Hepatocyte (in vitro differentiated cells): ENCODE measurements around the gene MAD1L1. TPM values are rescaled to one million over a fixed set of nuclear protein-coding genes. Genes with fewer than 3 reads are reported as not detected.

ENCODE experiments used
- DNase-seq: peaks from one replicate; pipeline ENCODE4 v3.0.0-alpha.2; 2016; ENCODE audit warnings: low spot score
- H2AFZ ChIP-seq: fragments of 200-600 bp; sonication (generic); 2 replicates; pipeline ENCODE4 v1.6.0; 2016; ENCODE audit warnings: antibody characterized with exemption, mild to moderate bottlenecking
- H3K27ac ChIP-seq: fragments of 200-600 bp; sonication (generic); 2 replicates; pipeline ENCODE4 v1.5.1; 2016; ENCODE audit warnings: mild to moderate bottlenecking
- H3K27me3 ChIP-seq: fragments of 200-600 bp; sonication (generic); 2 replicates; pipeline ENCODE4 v1.6.1; 2016
- H3K36me3 ChIP-seq: fragments of 200-600 bp; sonication (generic); replicated peaks from 2 replicates; pipeline ENCODE4 v1.5.1; 2016; ENCODE audit warnings: low read depth; ENCODE audit not compliant: insufficient read depth
- H3K4me1 ChIP-seq: fragments of 200-600 bp; sonication (generic); 2 replicates; pipeline ENCODE4 v1.5.1; 2016; ENCODE audit warnings: mild to moderate bottlenecking, moderate library complexity; ENCODE audit not compliant: insufficient read depth
- H3K4me2 ChIP-seq: fragments of 200-600 bp; sonication (generic); 2 replicates; pipeline ENCODE4 v1.6.0; 2016
- H3K4me3 ChIP-seq: fragments of 200-600 bp; sonication (generic); 2 replicates; pipeline ENCODE4 v1.5.1; 2016; ENCODE audit warnings: mild to moderate bottlenecking
- H3K79me2 ChIP-seq: fragments of 200-600 bp; sonication (generic); 2 replicates; pipeline ENCODE4 v1.6.0; 2017; ENCODE audit warnings: mild to moderate bottlenecking
- H3K9me2 ChIP-seq: fragments of 200-600 bp; sonication (generic); replicated peaks from 2 replicates; pipeline ENCODE4 v1.6.0; 2017; ENCODE audit warnings: mild to moderate bottlenecking; ENCODE audit not compliant: insufficient read depth
- H3K9me3 ChIP-seq: fragments of 200-600 bp; sonication (generic); 2 replicates; pipeline ENCODE4 v1.5.1; 2016; ENCODE audit warnings: low read depth, mild to moderate bottlenecking
- H4K20me1 ChIP-seq: fragments of 200-600 bp; sonication (generic); 2 replicates; pipeline ENCODE4 v1.6.0; 2016; ENCODE audit warnings: mild to moderate bottlenecking; ENCODE audit not compliant: insufficient read depth, poor library complexity, severe bottlenecking
- CTCF ChIP-seq: fragments of 200-600 bp; sonication (generic); IDR thresholded peaks from 2 replicates; pipeline ENCODE4 v1.5.1; 2016; ENCODE audit warnings: antibody characterized with exemption, mild to moderate bottlenecking; ENCODE audit not compliant: poor library complexity
- EZH2 ChIP-seq: fragments of 200-600 bp; sonication (generic); IDR thresholded peaks from 2 replicates; pipeline ENCODE4 v1.6.1; 2016; ENCODE audit warnings: antibody characterized with exemption, mild to moderate bottlenecking, borderline replicate concordance
- EZH2phosphoT487 ChIP-seq: fragments of 200-600 bp; sonication (generic); IDR thresholded peaks from one replicate; pipeline ENCODE4 v1.6.1; 2018; ENCODE audit warnings: antibody characterized with exemption, mild to moderate bottlenecking, low read depth, moderate library complexity; ENCODE audit not compliant: unreplicated experiment, severe bottlenecking
- WGBS: methylation state at CpG from one replicate; pipeline ENCODE4 v1.1.6; 2016; ENCODE audit warnings: low lambda C conversion rate; ENCODE audit errors: missing lambda C conversion rate; 5-methylcytosine and 5-hydroxymethylcytosine counted together
- polyA plus RNA-seq: library from polyadenylated mRNA; unstranded; fragments of >200 nt; fragmentation: Nextera tagmentation; extraction: Ambion mirVana; gene quantifications from 2 replicates; pipeline ENCODE4 v1.2.1, GENCODE V29; 2016
- total RNA-seq: library from RNA; depleted of rRNA; stranded (reverse); fragments of >200 nt; gene quantifications from 2 replicates; pipeline ENCODE4 v1.2.3, GENCODE V29; 2014

MAD1L1 gene
- total and polyA plus RNA-seq, 2 experiments from 2014 or later = 30.7 to 31.0 TPM

GRCh38 chr7:1856888-1857441 is 375.8 kb downstream of the MAD1L1 start:
- no peaks in the 10 kb centered on the region for H3K9me3 ChIP-seq
- no peaks in the 10 kb centered on the region for H3K36me3 ChIP-seq
- H3K9me2 ChIP-seq = no peaks in the 10 kb centered on the region
- no peak overlapping the region for H3K27ac ChIP-seq
- no peaks in the 10 kb centered on the region for H3K27me3 ChIP-seq
- no peak overlapping the region for H3K4me3 ChIP-seq
- WGBS = 89% methylated on average over 24 of the region's 24 CpGs
- H3K79me2 ChIP-seq = no peaks in the 10 kb centered on the region
- H3K4me2 ChIP-seq = no peak overlapping the region
- no peak overlapping the region for H2AFZ ChIP-seq
- no peaks in the 10 kb centered on the region for H3K4me1 ChIP-seq
- TF ChIP-seq EZH2 (no peak), CTCF (no peak), EZH2phosphoT487 (no peak)
- no peaks in the 10 kb centered on the region for H4K20me1 ChIP-seq
- no peak for DNase-seq

- no peaks in the 10 kb centered on the region for H3K4me1 ChIP-seq
- no peak overlapping the region for H3K4me3 ChIP-seq
- no peaks in the 10 kb centered on the region for H4K20me1 ChIP-seq
- no peak overlapping the region for H3K27ac ChIP-seq
- 76% methylated on average over 35 of the region's 45 CpGs for WGBS
- H3K79me2 ChIP-seq = no peaks in the 10 kb centered on the region
- H2AFZ ChIP-seq = no peak overlapping the region
- H3K9me2 ChIP-seq = no peaks in the 10 kb centered on the region
- no peak overlapping the region for H3K4me2 ChIP-seq
- no peaks in the 10 kb centered on the region for H3K27me3 ChIP-seq
- H3K36me3 ChIP-seq = no peaks in the 10 kb centered on the region
- H3K9me3 ChIP-seq = no peaks in the 10 kb centered on the region
- no peak for DNase-seq
- TF ChIP-seq CTCF = no peak
- no peak for TF ChIP-seq EZH2
Observed at GRCh38 chr7:1856161-1856887, 376.4 kb downstream of the MAD1L1 start.

DNA sequence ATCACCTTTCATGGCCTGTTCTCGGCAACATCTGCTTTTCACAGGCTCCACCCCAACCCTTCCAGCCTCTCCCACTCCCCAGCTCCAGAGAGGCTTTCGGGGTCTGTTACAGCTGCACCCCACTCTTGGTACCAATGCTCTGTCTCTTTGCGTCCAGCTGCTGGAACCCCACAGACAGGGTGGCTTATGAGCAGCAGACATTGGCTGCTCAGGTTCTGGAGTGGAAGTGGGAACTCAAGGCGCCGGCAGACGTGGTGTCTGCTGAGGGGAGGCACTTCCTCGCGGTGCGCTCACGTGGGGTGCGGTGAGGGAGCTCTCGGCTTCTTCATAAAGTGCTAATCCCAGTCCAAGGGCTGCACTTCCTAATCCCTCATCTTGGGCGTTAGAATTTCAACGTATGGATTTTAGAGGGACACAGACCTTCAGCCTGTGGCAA is 377.0 kb downstream of the MAD1L1 start:
- Histone ChIP-seq H3K27ac (no peak overlapping the region), H3K36me3 (no peaks in the 10 kb centered on the region), H3K4me1 (no peaks in the 10 kb centered on the region), H2AFZ (no peak overlapping the region), H3K9me2 (no peaks in the 10 kb centered on the region), H3K79me2 (no peaks in the 10 kb centered on the region), H3K4me3 (no peak overlapping the region), H3K4me2 (no peak overlapping the region), H3K9me3 (no peaks in the 10 kb centered on the region), H4K20me1 (no peaks in the 10 kb centered on the region), H3K27me3 (no peaks in the 10 kb centered on the region)
- no peak for DNase-seq
- 90% methylated on average over 14 of the region's 14 CpGs for WGBS
- TF ChIP-seq EZH2phosphoT487 (no peak), EZH2 (no peak), CTCF (no peak)
